CD4-positive, alpha-beta T cell (primary cell): ENCODE measurements around the gene DAPK1. TPM values are rescaled to one million over a fixed set of nuclear protein-coding genes. Genes with fewer than 3 reads are reported as not detected.

Experiments used
- ATAC-seq: fragments of 200-7000 bp; cut with Tn5 transposase; one replicate; pipeline ENCODE4 v1.10.0; 2022; ENCODE audit warnings: mild to moderate bottlenecking; ENCODE audit not compliant: poor library complexity
- CTCF ChIA-PET: fragments of 350-600 bp; sonication (Branson Sonifier 250); formaldehyde crosslinking; loops from one replicate; lab custom pipeline; 2021; ENCODE audit warnings: antibody characterized with exemption, inconsistent platforms; lab: Charles Lee
- POLR2A ChIA-PET: fragments of 350-600 bp; sonication (Branson Sonifier 250); formaldehyde crosslinking; loops from one replicate; lab custom pipeline; 2021; ENCODE audit warnings: antibody characterized with exemption, inconsistent platforms; lab: Charles Lee
- DNase-seq, 14 experiments: peaks; one replicate each; pipeline ENCODE4 v3.0.0-alpha.2; 2013 to 2020; ENCODE audit warnings: mixed read lengths in 2 of 14
- H3K27ac ChIP-seq, 2 donors: one replicate each; pipeline versions ENCODE4 v1.5.1 to v1.7.0; 2013; ENCODE audit warnings: low read length in 2 of 2, low read depth in 1 of 2, mild to moderate bottlenecking in 1 of 2
- H3K27me3 ChIP-seq, 2 experiments: 1 replicate in 1 of 2; 2 replicates in 1 of 2; pipeline versions ENCODE4 v1.6.1 to v1.7.0; 2013; ENCODE audit warnings: low read length in 2 of 2, control low read depth in 1 of 2, mild to moderate bottlenecking in 1 of 2, moderate library complexity in 1 of 2; ENCODE audit not compliant: insufficient read depth in 2 of 2, control insufficient read depth in 1 of 2
- H3K36me3 ChIP-seq: one replicate; pipeline ENCODE4 v1.6.1; 2013; ENCODE audit warnings: low read length, control low read depth; ENCODE audit not compliant: insufficient read depth
- H3K4me1 ChIP-seq: one replicate; pipeline ENCODE4 v1.6.1; 2013; ENCODE audit warnings: low read length, control low read depth; ENCODE audit not compliant: insufficient read depth
- H3K4me3 ChIP-seq: one replicate; pipeline ENCODE4 v1.5.1; 2013; ENCODE audit warnings: mild to moderate bottlenecking, low read length, moderate library complexity
- H3K9me3 ChIP-seq, 2 experiments: 1 replicate in 1 of 2; 2 replicates in 1 of 2; pipeline versions ENCODE4 v1.6.1 to v1.7.0; 2013; ENCODE audit warnings: low read length in 2 of 2, mild to moderate bottlenecking in 2 of 2, control low read depth in 1 of 2, moderate library complexity in 1 of 2; ENCODE audit not compliant: control insufficient read depth in 1 of 2, insufficient read depth in 1 of 2
- H3K27ac Mint-ChIP-seq: one replicate; pipeline ENCODE4 v1.8.0; 2020; ENCODE audit warnings: mixed read lengths
- H3K27me3 Mint-ChIP-seq: one replicate; pipeline ENCODE4 v1.8.0; 2021; ENCODE audit warnings: mixed read lengths
- H3K36me3 Mint-ChIP-seq: one replicate; pipeline ENCODE4 v1.8.0; 2021; ENCODE audit warnings: low read depth, mixed read lengths
- H3K4me1 Mint-ChIP-seq: one replicate; pipeline ENCODE4 v1.8.0; 2021; ENCODE audit warnings: low read depth, mixed read lengths
- H3K4me3 Mint-ChIP-seq: one replicate; pipeline ENCODE4 v1.8.0; 2020; ENCODE audit warnings: mild to moderate bottlenecking, mixed read lengths
- H3K9me3 Mint-ChIP-seq: one replicate; pipeline ENCODE4 v1.8.0; 2020; ENCODE audit warnings: mixed read lengths
- intact Hi-C, 2 experiments: fragments of 100-400 bp; cut with DNase I in 1 of 2; cut with micrococcal nuclease in 1 of 2; formaldehyde crosslinking; loops; one replicate each; pipeline versions ENCODE4 v1.15.1 to v1.9.0; 2023 to 2025; cut with DNase I, micrococcal nuclease
- total RNA-seq, 174 experiments: library from RNA in 2 of 174; stranded (reverse) in 2 of 174; gene quantifications; one replicate each; pipeline ENCODE4 v1.2.3 and lab custom pipeline; 2021 to 2026
- TF ChIP-seq, protein P1 (sequence below): fragments of 200-600 bp; IDR thresholded peaks from one replicate; pipeline ENCODE4 v1.8.0; 2022; ENCODE audit warnings: antibody characterized with exemption, mild to moderate bottlenecking

Gene DAPK1
- total RNA-seq, 2 experiments from 2014 or later = 2.7 TPM

DNA sequence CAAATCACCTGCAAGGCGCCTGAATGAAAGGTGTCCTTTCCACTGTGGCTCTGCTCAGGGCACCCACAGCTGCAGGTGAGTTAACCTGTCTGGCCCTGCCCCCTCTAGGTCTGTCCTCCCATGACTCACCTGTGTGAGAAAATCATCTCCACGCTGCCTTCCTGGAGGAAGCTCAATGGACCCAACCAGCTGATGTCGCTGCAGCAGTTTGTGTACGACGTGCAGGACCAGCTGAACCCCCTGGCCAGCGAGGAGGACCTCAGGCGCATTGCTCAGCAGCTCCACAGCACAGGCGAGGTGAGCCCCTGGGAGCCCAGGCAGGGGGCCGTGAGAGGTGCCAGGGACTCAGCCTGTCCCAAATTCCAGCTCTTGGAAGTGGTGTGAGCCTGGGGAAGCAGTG lies 205.3 kb downstream of the DAPK1 start:
- Histone ChIP-seq H3K27ac (no peak overlapping the region), H3K27me3 (no peaks in the 10 kb centered on the region), H3K4me3 (no peak overlapping the region), H3K9me3 (peaks cover 0 to 18% of the 10 kb centered on the region in 2 experiments), H3K36me3 (no peaks in the 10 kb centered on the region), H3K4me1 (peaks cover 4% of the 10 kb centered on the region)
- H3K4me1 Mint-ChIP-seq = peaks cover 21% of the 10 kb centered on the region
- H3K27ac Mint-ChIP-seq = no peak overlapping the region
- ATAC-seq (no peak), DNase-seq (no peak)
- H3K27me3 Mint-ChIP-seq = no peaks in the 10 kb centered on the region
- ChIA-PET CTCF (no interaction called here), POLR2A (no interaction called here)
- H3K9me3 Mint-ChIP-seq = no peaks in the 10 kb centered on the region
- H3K36me3 Mint-ChIP-seq = no peaks in the 10 kb centered on the region
- TF ChIP-seq, protein P1, sequence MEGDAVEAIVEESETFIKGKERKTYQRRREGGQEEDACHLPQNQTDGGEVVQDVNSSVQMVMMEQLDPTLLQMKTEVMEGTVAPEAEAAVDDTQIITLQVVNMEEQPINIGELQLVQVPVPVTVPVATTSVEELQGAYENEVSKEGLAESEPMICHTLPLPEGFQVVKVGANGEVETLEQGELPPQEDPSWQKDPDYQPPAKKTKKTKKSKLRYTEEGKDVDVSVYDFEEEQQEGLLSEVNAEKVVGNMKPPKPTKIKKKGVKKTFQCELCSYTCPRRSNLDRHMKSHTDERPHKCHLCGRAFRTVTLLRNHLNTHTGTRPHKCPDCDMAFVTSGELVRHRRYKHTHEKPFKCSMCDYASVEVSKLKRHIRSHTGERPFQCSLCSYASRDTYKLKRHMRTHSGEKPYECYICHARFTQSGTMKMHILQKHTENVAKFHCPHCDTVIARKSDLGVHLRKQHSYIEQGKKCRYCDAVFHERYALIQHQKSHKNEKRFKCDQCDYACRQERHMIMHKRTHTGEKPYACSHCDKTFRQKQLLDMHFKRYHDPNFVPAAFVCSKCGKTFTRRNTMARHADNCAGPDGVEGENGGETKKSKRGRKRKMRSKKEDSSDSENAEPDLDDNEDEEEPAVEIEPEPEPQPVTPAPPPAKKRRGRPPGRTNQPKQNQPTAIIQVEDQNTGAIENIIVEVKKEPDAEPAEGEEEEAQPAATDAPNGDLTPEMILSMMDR = no peak
- intact Hi-C loops = no loop called here
- H3K4me3 Mint-ChIP-seq = no peak overlapping the region

DNA sequence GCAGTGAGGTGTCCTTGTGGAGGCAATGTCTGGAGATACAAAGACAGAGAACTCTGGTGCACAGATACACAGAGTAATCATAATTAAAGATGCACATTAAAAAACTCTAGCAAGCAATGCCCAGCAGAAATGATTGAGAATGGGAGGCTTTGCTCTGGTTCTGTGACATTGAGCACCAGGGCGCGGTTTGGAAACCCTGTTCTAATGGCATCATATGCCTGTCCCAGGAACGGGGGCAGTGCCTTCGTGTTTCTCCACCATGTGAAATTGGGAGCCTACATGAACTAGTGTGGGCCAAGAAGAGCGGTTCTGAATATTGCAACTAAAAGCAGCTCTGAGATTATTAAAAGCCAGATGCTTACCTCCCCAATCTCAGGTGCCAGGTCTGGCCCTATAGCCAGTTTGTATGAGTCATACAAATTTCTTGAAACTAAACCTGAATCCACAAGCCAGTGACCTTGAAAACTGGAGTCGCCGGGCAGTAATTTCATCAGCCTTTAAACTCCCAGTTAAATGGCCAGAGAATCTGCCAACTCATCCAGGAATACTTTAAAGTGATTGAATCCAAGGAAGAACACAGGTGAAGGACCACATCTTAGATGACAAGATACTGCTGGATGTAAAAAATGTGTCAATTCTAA lies 206.1 kb downstream of the DAPK1 start:
- CTCF ChIA-PET = no interaction called here
- Mint-ChIP-seq H3K4me3 (no peak overlapping the region), H3K36me3 (no peaks in the 10 kb centered on the region), H3K4me1 (peaks cover 29% of the 10 kb centered on the region), H3K27ac (no peak overlapping the region), H3K9me3 (no peaks in the 10 kb centered on the region), H3K27me3 (no peaks in the 10 kb centered on the region)
- H3K27me3 ChIP-seq = no peaks in the 10 kb centered on the region
- intact Hi-C loops = no loop called here
- TF ChIP-seq, protein P1 = no peak
- ATAC-seq (no peak), DNase-seq (no peak)
- peaks cover 0 to 14% of the 10 kb centered on the region in 2 experiments for H3K9me3 ChIP-seq
- H3K27ac ChIP-seq = no peak overlapping the region
- peaks cover 4% of the 10 kb centered on the region for H3K4me1 ChIP-seq
- POLR2A ChIA-PET = no interaction called here
- no peaks in the 10 kb centered on the region for H3K36me3 ChIP-seq
- no peak overlapping the region for H3K4me3 ChIP-seq

DNA sequence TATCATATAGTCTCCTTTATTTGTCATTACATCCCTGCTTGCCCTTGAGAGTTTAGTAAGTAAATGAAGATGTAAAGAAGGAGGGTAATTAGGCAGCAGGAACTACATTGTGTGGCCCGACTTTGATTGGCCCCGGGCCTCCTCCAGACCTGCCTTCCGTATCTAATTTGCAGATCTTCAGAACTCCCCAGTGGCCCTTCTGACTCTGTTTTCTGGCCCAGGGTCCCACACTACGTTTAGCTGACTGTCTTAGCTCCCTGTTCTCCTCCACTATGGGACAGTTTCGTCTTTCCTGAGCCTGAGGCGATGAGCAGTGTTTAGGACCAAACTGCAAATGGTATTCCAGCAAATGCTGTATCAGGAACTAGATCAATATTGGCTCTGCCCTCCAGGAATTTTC lies 206.7 kb downstream of the DAPK1 start:
- no peak overlapping the region for H3K4me3 Mint-ChIP-seq
- intact Hi-C loops = no loop called here
- H3K4me1 ChIP-seq = peaks cover 7% of the 10 kb centered on the region
- TF ChIP-seq, protein P1 = no peak
- ATAC-seq = no peak
- peaks cover 35% of the 10 kb centered on the region for H3K4me1 Mint-ChIP-seq
- H3K27me3 ChIP-seq = no peaks in the 10 kb centered on the region
- no peaks in the 10 kb centered on the region for H3K36me3 ChIP-seq
- ChIA-PET POLR2A (no interaction called here), CTCF (no interaction called here)
- no peaks in the 10 kb centered on the region for H3K9me3 Mint-ChIP-seq
- no peaks in the 10 kb centered on the region for H3K36me3 Mint-ChIP-seq
- no peak for DNase-seq
- H3K27ac Mint-ChIP-seq = no peak overlapping the region
- H3K27me3 Mint-ChIP-seq = no peaks in the 10 kb centered on the region
- H3K9me3 ChIP-seq = peaks cover 0 to 14% of the 10 kb centered on the region in 2 experiments
- no peak overlapping the region for H3K27ac ChIP-seq
- no peak overlapping the region for H3K4me3 ChIP-seq
